ENCODE results near the gene CTIF.

Gene CTIF

GRCh38 chr18:48835745-48836170 is 296.9 kb downstream of the CTIF start:
- DNase-seq (ENCODE audit: low read depth), result no peak

- DNase-seq (ENCODE audit: low read depth), result no peak
These were observed 297.5 kb downstream of the CTIF start for GRCh38 chr18:48836231-48836805.

GRCh38 chr18:48836806-48837615 is 298.2 kb downstream of the CTIF start:
- no peak for DNase-seq (ENCODE audit: low read depth)

- DNase-seq (ENCODE audit: low read depth), result no peak
These were observed 298.8 kb downstream of the CTIF start for GRCh38 chr18:48837676-48838075.

GRCh38 chr18:48838166-48838775 is 299.4 kb downstream of the CTIF start:
- no peak for DNase-seq (ENCODE audit: low read depth)

- peak; percentile 67 for DNase-seq (ENCODE audit: low read depth)
These were observed 300.3 kb downstream of the CTIF start for GRCh38 chr18:48838921-48839818.

GRCh38 chr18:48839819-48840490 is 301.1 kb downstream of the CTIF start:
- DNase-seq (ENCODE audit: low read depth), result no peak

GRCh38 chr18:48840491-48840877 is 301.7 kb downstream of the CTIF start:
- no peak for DNase-seq (ENCODE audit: low read depth)

GRCh38 chr18:48841381-48842258 is 302.8 kb downstream of the CTIF start:
- peak; percentile 38 for DNase-seq (ENCODE audit: low read depth)

GRCh38 chr18:48842259-48843061 is 303.6 kb downstream of the CTIF start:
- DNase-seq (ENCODE audit: low read depth), result no peak

GRCh38 chr18:48843162-48843561 is 304.3 kb downstream of the CTIF start:
- no peak for DNase-seq (ENCODE audit: low read depth)

GRCh38 chr18:48843596-48843995 is 304.8 kb downstream of the CTIF start:
- no peak for DNase-seq (ENCODE audit: low read depth)

GRCh38 chr18:48844271-48844670 is 305.4 kb downstream of the CTIF start:
- no peak for DNase-seq (ENCODE audit: low read depth)

GRCh38 chr18:48845174-48845573 is 306.3 kb downstream of the CTIF start:
- no peak for DNase-seq (ENCODE audit: low read depth)

- DNase-seq (ENCODE audit: low read depth), result no peak
These were observed 307.6 kb downstream of the CTIF start for GRCh38 chr18:48846423-48846932.

- DNase-seq (ENCODE audit: low read depth), result no peak
These were observed 309.1 kb downstream of the CTIF start for GRCh38 chr18:48847807-48848486.

- no peak for DNase-seq (ENCODE audit: low read depth)
These were observed 309.9 kb downstream of the CTIF start for GRCh38 chr18:48848641-48849143.

GRCh38 chr18:48850822-48851598 is 312.2 kb downstream of the CTIF start:
- no peak for DNase-seq (ENCODE audit: low read depth)
